RWPE2 (cell line): Measurements from ENCODE around the gene PBRM1.

ENCODE experiments used
- ATAC-seq: fragments of 200-7000 bp; cut with Tn5 transposase; 3 replicates; pipeline ENCODE4 v1.9.1; 2021; ENCODE audit warnings: low read depth
- DNase-seq: peaks from one replicate; pipeline ENCODE4 v3.0.0-alpha.2; 2020; ENCODE audit warnings: low spot score
- H3K27ac ChIP-seq: fragments of 450-650 bp; 2 replicates; pipeline ENCODE4 v1.5.1; 2017; ENCODE audit warnings: mild to moderate bottlenecking; ENCODE audit not compliant: poor library complexity, severe bottlenecking
- H3K27me3 ChIP-seq: fragments of 250-450 bp; sonication (Bioruptor Pico); 2 replicates; pipeline ENCODE4 v1.5.1; 2021; ENCODE audit warnings: mild to moderate bottlenecking, moderate library complexity; ENCODE audit not compliant: insufficient read depth, poor library complexity, severe bottlenecking
- H3K36me3 ChIP-seq: fragments of 250-450 bp; sonication (Bioruptor Pico); 2 replicates; pipeline ENCODE4 v1.5.1; 2020; ENCODE audit warnings: low read depth, mild to moderate bottlenecking, moderate library complexity
- H3K4me1 ChIP-seq: fragments of 250-450 bp; sonication (Bioruptor Pico); 2 replicates; pipeline ENCODE4 v1.5.1; 2021; ENCODE audit warnings: mild to moderate bottlenecking, moderate library complexity; ENCODE audit not compliant: insufficient read depth, poor library complexity, severe bottlenecking
- H3K4me3 ChIP-seq: fragments of 250-450 bp; sonication (Bioruptor Pico); 2 replicates; pipeline ENCODE4 v1.5.1; 2021; ENCODE audit warnings: mild to moderate bottlenecking, moderate library complexity; ENCODE audit not compliant: severe bottlenecking
- H3K9me3 ChIP-seq: fragments of 250-450 bp; sonication (Bioruptor Pico); 2 replicates; pipeline ENCODE4 v1.5.1; 2021; ENCODE audit warnings: mild to moderate bottlenecking, moderate library complexity; ENCODE audit not compliant: severe bottlenecking
- CTCF ChIP-seq: fragments of 450-650 bp; IDR thresholded peaks from one replicate; pipeline ENCODE4 v1.5.1; 2017; ENCODE audit warnings: mild to moderate bottlenecking, moderate library complexity; ENCODE audit not compliant: poor library complexity, severe bottlenecking

The PBRM1 gene

DNA sequence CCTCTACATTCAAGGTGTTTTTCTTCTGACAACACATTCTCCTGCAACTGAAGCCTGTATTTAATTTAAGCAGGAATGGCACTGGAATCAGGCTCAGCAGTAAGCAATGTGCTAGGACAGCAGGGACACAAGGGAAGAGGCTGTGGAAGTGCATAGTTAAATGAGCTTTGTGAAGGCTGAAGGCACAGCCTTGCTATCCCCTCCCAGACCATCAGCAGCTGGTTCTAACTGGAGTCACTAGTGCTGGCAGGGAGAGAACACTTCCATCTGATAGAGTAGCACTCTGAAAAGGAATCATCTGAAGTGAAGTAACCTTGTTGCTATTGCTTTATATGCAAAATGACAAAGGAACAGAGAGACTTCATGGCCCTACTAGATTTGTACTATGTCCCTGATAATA lies 134.6 kb downstream of the PBRM1 start:
- DNase-seq = no peak
- Histone ChIP-seq H3K27ac (no peak overlapping the region), H3K9me3 (no peaks in the 10 kb centered on the region), H3K4me3 (no peak overlapping the region), H3K27me3 (no peaks in the 10 kb centered on the region), H3K4me1 (no peaks in the 10 kb centered on the region), H3K36me3 (peaks cover 73% of the 10 kb centered on the region)
- TF ChIP-seq CTCF = no peak
- ATAC-seq = no peak

GRCh38 chr3:52547143-52547542 lies 138.6 kb downstream of the PBRM1 start:
- Histone ChIP-seq H3K4me1 (no peaks in the 10 kb centered on the region), H3K9me3 (no peaks in the 10 kb centered on the region), H3K27me3 (no peaks in the 10 kb centered on the region), H3K27ac (no peak overlapping the region), H3K4me3 (no peak overlapping the region), H3K36me3 (peaks cover 59% of the 10 kb centered on the region)
- DNase-seq (no peak), ATAC-seq (no peak)
- no peak for TF ChIP-seq CTCF

GRCh38 chr3:52546111-52546901 lies 139.4 kb downstream of the PBRM1 start:
- DNase-seq (no peak), ATAC-seq (no peak)
- Histone ChIP-seq H3K27me3 (no peaks in the 10 kb centered on the region), H3K27ac (no peak overlapping the region), H3K9me3 (no peaks in the 10 kb centered on the region), H3K36me3 (peaks cover 66% of the 10 kb centered on the region), H3K4me1 (no peaks in the 10 kb centered on the region), H3K4me3 (no peak overlapping the region)
- no peak for TF ChIP-seq CTCF

DNA sequence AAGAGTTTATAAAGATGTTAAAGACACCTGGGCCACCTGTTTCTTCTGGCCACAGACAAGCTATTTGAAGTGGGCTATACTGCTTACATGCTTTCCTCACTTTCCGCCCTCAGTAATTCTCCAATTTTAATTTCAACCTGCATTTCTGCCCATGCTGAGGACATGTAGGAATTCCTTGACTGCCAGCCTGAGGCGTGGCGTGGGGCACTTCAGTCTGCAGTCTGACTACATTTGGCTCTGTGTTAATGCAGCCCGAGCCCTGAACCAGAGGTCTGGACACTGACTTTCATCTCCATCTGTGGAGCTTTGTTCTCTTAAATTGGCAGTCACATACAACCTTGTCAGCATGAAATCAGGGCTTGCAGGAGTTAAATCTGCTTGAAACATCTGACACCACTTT lies 140.8 kb downstream of the PBRM1 start:
- H3K36me3 ChIP-seq = peaks cover 66% of the 10 kb centered on the region
- no peak overlapping the region for H3K4me3 ChIP-seq
- TF ChIP-seq CTCF = no peak
- H3K4me1 ChIP-seq = no peaks in the 10 kb centered on the region
- DNase-seq (no peak), ATAC-seq (no peak)
- no peaks in the 10 kb centered on the region for H3K27me3 ChIP-seq
- H3K9me3 ChIP-seq = no peaks in the 10 kb centered on the region
- H3K27ac ChIP-seq = no peak overlapping the region

GRCh38 chr3:52541050-52541449 lies 144.7 kb downstream of the PBRM1 start:
- Histone ChIP-seq H3K9me3 (no peaks in the 10 kb centered on the region), H3K27me3 (no peaks in the 10 kb centered on the region), H3K27ac (no peak overlapping the region), H3K36me3 (peaks cover 34% of the 10 kb centered on the region), H3K4me3 (no peak overlapping the region), H3K4me1 (peaks cover 20% of the 10 kb centered on the region)
- no peak for DNase-seq
- no peak for ATAC-seq
- TF ChIP-seq CTCF = no peak
